ENCODE results near the gene SRSF3.

Gene SRSF3

GRCh38 chr6:36624461-36625157 lies 30.4 kb downstream of the SRSF3 start:
- no peak for FAIRE-seq

- FAIRE-seq: no peak
These were observed 31.2 kb downstream of the SRSF3 start for GRCh38 chr6:36625158-36625919.

- FAIRE-seq: no peak
These were observed 32.5 kb downstream of the SRSF3 start for GRCh38 chr6:36626636-36627035.

GRCh38 chr6:36627141-36627540 lies 33.0 kb downstream of the SRSF3 start:
- FAIRE-seq: no peak

GRCh38 chr6:36627801-36628246 lies 33.7 kb downstream of the SRSF3 start:
- no peak for FAIRE-seq

GRCh38 chr6:36629784-36630183 lies 35.6 kb downstream of the SRSF3 start:
- FAIRE-seq: no peak

- no peak for FAIRE-seq
These were observed 37.3 kb downstream of the SRSF3 start for GRCh38 chr6:36631326-36632011.

GRCh38 chr6:36633370-36633769 lies 39.2 kb downstream of the SRSF3 start:
- FAIRE-seq: no peak

GRCh38 chr6:36633915-36634314 lies 39.8 kb downstream of the SRSF3 start:
- FAIRE-seq: no peak

- no peak for FAIRE-seq
These were observed 40.4 kb downstream of the SRSF3 start for GRCh38 chr6:36634317-36635108.

- FAIRE-seq: no peak
These were observed 42.1 kb downstream of the SRSF3 start for GRCh38 chr6:36636283-36636682.

GRCh38 chr6:36636687-36637418 lies 42.7 kb downstream of the SRSF3 start:
- FAIRE-seq: no peak

GRCh38 chr6:36638579-36638978 lies 44.4 kb downstream of the SRSF3 start:
- FAIRE-seq: no peak

- no peak for FAIRE-seq
These were observed 45.1 kb downstream of the SRSF3 start for GRCh38 chr6:36639171-36639808.

GRCh38 chr6:36641543-36641942 lies 47.4 kb downstream of the SRSF3 start:
- no peak for FAIRE-seq

GRCh38 chr6:36642913-36643817 lies 49.0 kb downstream of the SRSF3 start:
- FAIRE-seq: no peak

GRCh38 chr6:36643977-36644376 lies 49.8 kb downstream of the SRSF3 start:
- no peak for FAIRE-seq

- FAIRE-seq: no peak
These were observed 54.9 kb downstream of the SRSF3 start for GRCh38 chr6:36649086-36649485.

- no peak for FAIRE-seq
These were observed 55.7 kb downstream of the SRSF3 start for GRCh38 chr6:36649701-36650484.

Data from G401.6 (cell line).